HepG2 (cell line): Measurements from ENCODE around the gene CRYAB. TPM values are rescaled to one million over a fixed set of nuclear protein-coding genes. Genes with fewer than 3 reads are reported as not detected.

Source experiments
- CHD2 ChIP-seq: IDR thresholded peaks from 2 replicates; pipeline ENCODE4 v1.6.1; 2011; ENCODE audit warnings: low read depth, low read length, improper control_type of control experiment
- EHMT2 ChIP-seq: fragments of 200-600 bp; sonication (generic); IDR thresholded peaks from 2 replicates; pipeline ENCODE4 v1.7.0; 2017; ENCODE audit warnings: antibody characterized with exemption, low read depth, low read length, borderline replicate concordance
- FOXC1 ChIP-seq: sonication (generic); formaldehyde crosslinking; IDR thresholded peaks from 2 replicates; pipeline ENCODE4 v1.8.0; 2022; ENCODE audit warnings: mild to moderate bottlenecking, missing genetic modification reagents, borderline replicate concordance
- HMGXB4 ChIP-seq, 2 experiments: sonication (generic) in 1 of 2; formaldehyde crosslinking in 1 of 2; IDR thresholded peaks; 2 replicates each; pipeline versions ENCODE4 v1.4.0 to v1.6.1; 2018 to 2020; ENCODE audit warnings: missing genetic modification reagents in 2 of 2, borderline replicate concordance in 1 of 2, low read depth in 1 of 2, mild to moderate bottlenecking in 1 of 2, missing biosample characterization in 1 of 2
- HNF1B ChIP-seq: sonication (generic); formaldehyde crosslinking; IDR thresholded peaks from 2 replicates; pipeline ENCODE4 v1.5.1; 2020; ENCODE audit warnings: mild to moderate bottlenecking, moderate library complexity, missing genetic modification reagents
- HOXA5 ChIP-seq: sonication (generic); formaldehyde crosslinking; IDR thresholded peaks from 2 replicates; pipeline ENCODE4 v1.4.0; 2020; ENCODE audit warnings: missing genetic modification reagents
- PPARG ChIP-seq: conservative IDR thresholded peaks from 2 replicates; pipeline ENCODE4 v1.6.1; 2016; ENCODE audit warnings: missing biosample characterization, missing genetic modification reagents
- TMF1 ChIP-seq: sonication (generic); formaldehyde crosslinking; IDR thresholded peaks from 2 replicates; pipeline ENCODE4 v1.8.1; 2022; ENCODE audit warnings: low read depth, missing genetic modification reagents
- ZBTB8A ChIP-seq: sonication (generic); formaldehyde crosslinking; IDR thresholded peaks from 2 replicates; pipeline ENCODE4 v1.4.0; 2020; ENCODE audit warnings: mild to moderate bottlenecking, low read depth, missing genetic modification reagents, borderline replicate concordance
- ZIK1 ChIP-seq: sonication (generic); formaldehyde crosslinking; IDR thresholded peaks from 2 replicates; pipeline ENCODE4 v1.5.0; 2020; ENCODE audit warnings: mild to moderate bottlenecking, low read depth, missing genetic modification reagents, borderline replicate concordance
- ZNF121 ChIP-seq: sonication (generic); formaldehyde crosslinking; IDR thresholded peaks from 2 replicates; pipeline ENCODE4 v1.5.0; 2020; ENCODE audit warnings: mild to moderate bottlenecking, missing genetic modification reagents
- ZNF143 ChIP-seq: sonication (generic); formaldehyde crosslinking; IDR thresholded peaks from 2 replicates; pipeline ENCODE4 v1.4.0; 2020; ENCODE audit warnings: missing genetic modification reagents
- ZNF230 ChIP-seq: sonication (generic); formaldehyde crosslinking; IDR thresholded peaks from 2 replicates; pipeline ENCODE4 v1.4.0; 2020; ENCODE audit warnings: mild to moderate bottlenecking, missing genetic modification reagents
- ZNF251 ChIP-seq: sonication (generic); formaldehyde crosslinking; IDR thresholded peaks from 2 replicates; pipeline ENCODE4 v1.9.0; 2021; ENCODE audit warnings: mild to moderate bottlenecking, missing genetic modification reagents
- ZNF331 ChIP-seq: sonication (generic); formaldehyde crosslinking; IDR thresholded peaks from 2 replicates; pipeline ENCODE4 v1.4.0; 2020; ENCODE audit warnings: missing genetic modification reagents
- ZNF343 ChIP-seq: sonication (generic); formaldehyde crosslinking; IDR thresholded peaks from 2 replicates; pipeline ENCODE4 v1.4.0; 2020; ENCODE audit warnings: mild to moderate bottlenecking, missing genetic modification reagents
- ZNF883 ChIP-seq: sonication (generic); formaldehyde crosslinking; IDR thresholded peaks from 2 replicates; pipeline ENCODE4 v1.5.1; 2020; ENCODE audit warnings: mild to moderate bottlenecking, missing genetic modification reagents; ENCODE audit errors: not compliant biosample characterization
- polyA plus RNA-seq, 8 experiments: library from polyadenylated mRNA; depleted of rRNA in 3 of 8; stranded (reverse) in 7 of 8; unstranded in 1 of 8; fragments of >200 nt; fragmentation: Illumina TruSeq in 4 of 8; extraction: Trizol in 4 of 8; gene quantifications; 2 replicates each; pipeline versions ENCODE4 v1.2.1 to v1.2.3, GENCODE V29; 2011 to 2016; ENCODE audit warnings: low read depth in 4 of 8, missing spikeins in 1 of 8, mixed read lengths in 1 of 8; ENCODE audit not compliant: insufficient read depth in 1 of 8
- total RNA-seq, 5 experiments: library from RNA; depleted of rRNA; stranded (reverse); fragments of >200 nt; fragmentation: Illumina TruSeq; extraction: Trizol; gene quantifications; 2 replicates each; pipeline ENCODE4 v1.2.3, GENCODE V29; 2016; ENCODE audit warnings: low read depth in 1 of 5
- TF ChIP-seq, protein P1 (sequence below): sonication (generic); formaldehyde crosslinking; IDR thresholded peaks from 2 replicates; pipeline ENCODE4 v1.5.1; 2020; ENCODE audit warnings: mild to moderate bottlenecking, missing genetic modification reagents, borderline replicate concordance
- TF ChIP-seq, protein P2 (sequence below): sonication (generic); formaldehyde crosslinking; IDR thresholded peaks from 2 replicates; pipeline ENCODE4 v1.5.0; 2020; ENCODE audit warnings: mild to moderate bottlenecking, missing genetic modification reagents
- TF ChIP-seq, protein P3 (sequence below): sonication (generic); formaldehyde crosslinking; IDR thresholded peaks from 2 replicates; pipeline ENCODE4 v1.9.0; 2021; ENCODE audit warnings: missing genetic modification reagents, borderline replicate concordance

Gene CRYAB
- total and polyA plus RNA-seq, 2 of the 13 experiments (the other 11 are each of a cell fraction or from before 2014, with no cell fraction given) = 0.55 to 1.1 TPM

GRCh38 chr11:111917788-111918187 lies 6.2 kb upstream of the CRYAB start (continued):
- TF ChIP-seq ZIK1 (CRISPR knock-in tag) (no peak), FOXC1 (CRISPR knock-in tag) (no peak), ZNF331 (CRISPR knock-in tag) (0 out of 2 replicates have a peak, but pooled peaks have one; percentile 17), EHMT2 (no peak), ZNF230 (no peak), ZBTB8A (CRISPR knock-in tag) (no peak), TMF1 (CRISPR knock-in tag) (no peak), ZNF883 (CRISPR knock-in tag) (no peak), HMGXB4 (CRISPR knock-in tag; IDR thresholded peaks at IDR 0.05; ENCODE audit: borderline replicate concordance in 1 of 2, low read depth in 1 of 2) (no peak; a peak in 1 of 4 replicates), ZNF143 (CRISPR knock-in tag) (no peak), PPARG (CRISPR knock-in tag) (0 out of 2 replicates have a peak, but pooled peaks have one; percentile 27), ZNF121 (CRISPR knock-in tag) (no peak), HOXA5 (CRISPR knock-in tag) (no peak), ZNF251 (no peak), ZNF343 (no peak), HNF1B (CRISPR knock-in tag) (0 out of 2 replicates have a peak, but pooled peaks have one; percentile 49), CHD2 (no peak)
- TF ChIP-seq, protein P1, sequence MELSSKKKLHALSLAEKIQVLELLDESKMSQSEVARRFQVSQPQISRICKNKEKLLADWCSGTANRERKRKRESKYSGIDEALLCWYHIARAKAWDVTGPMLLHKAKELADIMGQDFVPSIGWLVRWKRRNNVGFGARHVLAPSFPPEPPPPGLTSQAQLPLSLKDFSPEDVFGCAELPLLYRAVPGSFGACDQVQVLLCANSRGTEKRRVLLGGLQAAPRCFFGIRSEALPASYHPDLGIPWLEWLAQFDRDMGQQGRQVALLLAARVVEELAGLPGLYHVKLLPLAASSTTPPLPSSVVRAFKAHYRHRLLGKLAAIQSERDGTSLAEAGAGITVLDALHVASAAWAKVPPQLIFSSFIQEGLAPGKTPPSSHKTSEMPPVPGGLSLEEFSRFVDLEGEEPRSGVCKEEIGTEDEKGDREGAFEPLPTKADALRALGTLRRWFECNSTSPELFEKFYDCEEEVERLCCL (CRISPR knock-in tag) = no peak
- TF ChIP-seq, protein P2, sequence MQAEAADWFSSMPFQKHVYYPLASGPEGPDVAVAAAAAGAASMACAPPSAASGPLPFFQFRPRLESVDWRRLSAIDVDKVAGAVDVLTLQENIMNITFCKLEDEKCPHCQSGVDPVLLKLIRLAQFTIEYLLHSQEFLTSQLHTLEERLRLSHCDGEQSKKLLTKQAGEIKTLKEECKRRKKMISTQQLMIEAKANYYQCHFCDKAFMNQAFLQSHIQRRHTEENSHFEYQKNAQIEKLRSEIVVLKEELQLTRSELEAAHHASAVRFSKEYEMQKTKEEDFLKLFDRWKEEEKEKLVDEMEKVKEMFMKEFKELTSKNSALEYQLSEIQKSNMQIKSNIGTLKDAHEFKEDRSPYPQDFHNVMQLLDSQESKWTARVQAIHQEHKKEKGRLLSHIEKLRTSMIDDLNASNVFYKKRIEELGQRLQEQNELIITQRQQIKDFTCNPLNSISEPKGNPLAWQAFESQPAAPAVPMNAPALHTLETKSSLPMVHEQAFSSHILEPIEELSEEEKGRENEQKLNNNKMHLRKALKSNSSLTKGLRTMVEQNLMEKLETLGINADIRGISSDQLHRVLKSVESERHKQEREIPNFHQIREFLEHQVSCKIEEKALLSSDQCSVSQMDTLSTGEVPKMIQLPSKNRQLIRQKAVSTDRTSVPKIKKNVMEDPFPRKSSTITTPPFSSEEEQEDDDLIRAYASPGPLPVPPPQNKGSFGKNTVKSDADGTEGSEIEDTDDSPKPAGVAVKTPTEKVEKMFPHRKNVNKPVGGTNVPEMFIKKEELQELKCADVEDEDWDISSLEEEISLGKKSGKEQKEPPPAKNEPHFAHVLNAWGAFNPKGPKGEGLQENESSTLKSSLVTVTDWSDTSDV (CRISPR knock-in tag) = no peak
- TF ChIP-seq, protein P3, sequence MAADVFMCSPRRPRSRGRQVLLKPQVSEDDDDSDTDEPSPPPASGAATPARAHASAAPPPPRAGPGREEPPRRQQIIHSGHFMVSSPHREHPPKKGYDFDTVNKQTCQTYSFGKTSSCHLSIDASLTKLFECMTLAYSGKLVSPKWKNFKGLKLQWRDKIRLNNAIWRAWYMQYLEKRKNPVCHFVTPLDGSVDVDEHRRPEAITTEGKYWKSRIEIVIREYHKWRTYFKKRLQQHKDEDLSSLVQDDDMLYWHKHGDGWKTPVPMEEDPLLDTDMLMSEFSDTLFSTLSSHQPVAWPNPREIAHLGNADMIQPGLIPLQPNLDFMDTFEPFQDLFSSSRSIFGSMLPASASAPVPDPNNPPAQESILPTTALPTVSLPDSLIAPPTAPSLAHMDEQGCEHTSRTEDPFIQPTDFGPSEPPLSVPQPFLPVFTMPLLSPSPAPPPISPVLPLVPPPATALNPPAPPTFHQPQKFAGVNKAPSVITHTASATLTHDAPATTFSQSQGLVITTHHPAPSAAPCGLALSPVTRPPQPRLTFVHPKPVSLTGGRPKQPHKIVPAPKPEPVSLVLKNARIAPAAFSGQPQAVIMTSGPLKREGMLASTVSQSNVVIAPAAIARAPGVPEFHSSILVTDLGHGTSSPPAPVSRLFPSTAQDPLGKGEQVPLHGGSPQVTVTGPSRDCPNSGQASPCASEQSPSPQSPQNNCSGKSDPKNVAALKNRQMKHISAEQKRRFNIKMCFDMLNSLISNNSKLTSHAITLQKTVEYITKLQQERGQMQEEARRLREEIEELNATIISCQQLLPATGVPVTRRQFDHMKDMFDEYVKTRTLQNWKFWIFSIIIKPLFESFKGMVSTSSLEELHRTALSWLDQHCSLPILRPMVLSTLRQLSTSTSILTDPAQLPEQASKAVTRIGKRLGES = no peak
